Measurements from ENCODE around the gene FER. TPM values are rescaled to one million over a fixed set of nuclear protein-coding genes. Genes with fewer than 3 reads are reported as not detected.

Gene FER
- total and polyA plus RNA-seq, 2 of the 8 experiments (the other 6 are each of a cell fraction or from before 2014, with no cell fraction given), result 1.3 to 15.8 TPM

GRCh38 chr5:108857905-108858304, 110.2 kb downstream of the FER start:
- Histone ChIP-seq H3K27me3 (replicated peaks in 1 of 4; ENCODE audit: control insufficient read depth in 3 of 4, extremely low read depth in 1 of 4, insufficient read depth in 3 of 4, low read length in 3 of 4) (no peaks in the 10 kb centered on the region), H3K27ac (ENCODE audit: low read depth, low read length) (no peak overlapping the region), H3K4me1 (replicated peaks in 1 of 4; ENCODE audit: control insufficient read depth in 3 of 4, insufficient read depth in 4 of 4, low read length in 3 of 4) (no peaks in the 10 kb centered on the region), H2AFZ (ENCODE audit: low read length) (no peak overlapping the region), H3K56ac (replicated peaks; ENCODE audit: insufficient read length, low read depth, low read length) (no peak overlapping the region), H3K9ac (replicated peaks in 1 of 4; ENCODE audit: extremely low read depth in 1 of 4, low read depth in 3 of 4, low read length in 3 of 4) (no peak overlapping the region), H3K4me2 (ENCODE audit: insufficient read depth in 1 of 2, low read depth in 2 of 2, low read length in 2 of 2) (no peak overlapping the region), H2BK120ac (replicated peaks; ENCODE audit: low read depth, low read length) (no peak overlapping the region), H4K8ac (ENCODE audit: extremely low read depth, insufficient read depth, low read length) (no peak overlapping the region), H4K20me1 (replicated peaks in 1 of 2; ENCODE audit: control insufficient read depth in 1 of 2, insufficient read depth in 2 of 2, low read length in 2 of 2) (no peaks in the 10 kb centered on the region), H3K23ac (ENCODE audit: insufficient read length) (no peak overlapping the region), H3K4ac (replicated peaks; ENCODE audit: insufficient read length, low read depth, low read length) (no peak overlapping the region), H2BK12ac (ENCODE audit: low read depth, low read length) (no peak overlapping the region), H2AK5ac (ENCODE audit: low read depth, low read length) (no peak overlapping the region), H2BK5ac (ENCODE audit: low read depth, low read length) (no peak overlapping the region), H3K4me3 (ENCODE audit: extremely low read depth in 1 of 4, insufficient read depth in 2 of 4, low read depth in 3 of 4, low read length in 4 of 4) (no peak overlapping the region), H3K23me2 (ENCODE audit: low read depth, low read length) (no peaks in the 10 kb centered on the region), H3K79me2 (ENCODE audit: control insufficient read depth in 1 of 2, insufficient read depth in 2 of 2, low read length in 2 of 2) (no peaks in the 10 kb centered on the region), H3K9me3 (ENCODE audit: insufficient read depth in 2 of 2, low read depth in 1 of 2, low read length in 1 of 2) (no peaks in the 10 kb centered on the region), H2BK20ac (ENCODE audit: low read length) (no peak overlapping the region), H4K91ac (replicated peaks; ENCODE audit: insufficient read length, low read length) (no peak overlapping the region), H3K79me1 (ENCODE audit: low read depth, low read length) (no peaks in the 10 kb centered on the region), H2BK15ac (ENCODE audit: low read length) (no peak overlapping the region), H4K5ac (ENCODE audit: insufficient read length, low read depth, low read length) (no peak overlapping the region), H3K36me3 (ENCODE audit: control insufficient read depth in 2 of 4, insufficient read depth in 4 of 4, low read length in 3 of 4) (no peaks in the 10 kb centered on the region), H3K14ac (ENCODE audit: insufficient read length) (no peak overlapping the region), H3K18ac (ENCODE audit: extremely low read depth, low read length) (no peak overlapping the region)
- CTCF ChIA-PET (ENCODE audit: partially characterized antibody), result no interaction called here
- TF ChIP-seq BCL11A (IDR thresholded peaks at IDR 0.05; ENCODE audit: low read depth in 2 of 2, low read length in 2 of 2), result no peak
- no peak for TF ChIP-seq BACH1 (IDR thresholded peaks at IDR 0.05; ENCODE audit: low read length)
- no peak for TF ChIP-seq PHF8 (conservative IDR thresholded peaks at IDR 0.05; ENCODE audit: low read depth, low read length)
- no peak for TF ChIP-seq POLR2AphosphoS5 (IDR thresholded peaks at IDR 0.05; ENCODE audit: low read depth, low read length)
- no peak for TF ChIP-seq ATF2 (IDR thresholded peaks at IDR 0.05; ENCODE audit: low read length)
- TF ChIP-seq HDAC2 (IDR thresholded peaks at IDR 0.05; ENCODE audit: borderline replicate concordance in 1 of 2, low read depth in 2 of 2, low read length in 2 of 2), result no peak
- no peak for TF ChIP-seq TEAD4 (IDR thresholded peaks at IDR 0.05; ENCODE audit: low read depth, low read length)
- 100% methylated on average over 1 of the region's 1 CpG; no CpG with 5 or more reads in 1 of the 2 experiments for WGBS, 2 experiments (ENCODE audit: extremely low coverage in 1 of 2, insufficient coverage in 1 of 2, insufficient read length in 1 of 2, insufficient replicate concordance in 2 of 2, low coverage in 1 of 2, low lambda C conversion rate in 2 of 2, missing lambda C conversion rate in 1 of 2)
- FAIRE-seq (no peak), DNase-seq (ENCODE audit: low read depth in 1 of 2, low spot score in 2 of 2) (no peak)
- POLR2A ChIA-PET (ENCODE audit: partially characterized antibody), result interaction anchor here (0.6 kb wide), 1 partner anchor 1252 kb away, joined by 3 read pairs; no protein-coding TSS in a partner anchor
